Chondrocyte (in vitro differentiated cells): Measurements from ENCODE around the gene SCARB1. TPM values are rescaled to one million over a fixed set of nuclear protein-coding genes. Genes with fewer than 3 reads are reported as not detected.

Experiments used
- DNase-seq: peaks from one replicate; pipeline ENCODE4 v3.0.0; 2021; ENCODE audit warnings: mixed read lengths, low spot score
- H3K27ac Mint-ChIP-seq: one replicate; pipeline ENCODE4 v1.8.0; 2021; ENCODE audit warnings: mild to moderate bottlenecking, moderate library complexity, mixed read lengths; ENCODE audit not compliant: unreplicated experiment
- H3K27me3 Mint-ChIP-seq: 2 replicates; pipeline ENCODE4 v1.8.0; 2021; ENCODE audit warnings: low read depth, mixed read lengths
- H3K36me3 Mint-ChIP-seq: 2 replicates; pipeline ENCODE4 v1.8.0; 2021; ENCODE audit warnings: low read depth, mixed read lengths
- H3K4me1 Mint-ChIP-seq: 2 replicates; pipeline ENCODE4 v1.8.0; 2021; ENCODE audit warnings: low read depth, mild to moderate bottlenecking, mixed read lengths
- H3K4me3 Mint-ChIP-seq: one replicate; pipeline ENCODE4 v1.8.0; 2021; ENCODE audit warnings: mild to moderate bottlenecking, moderate library complexity, mixed read lengths; ENCODE audit not compliant: unreplicated experiment
- H3K9me3 Mint-ChIP-seq: 2 replicates; pipeline ENCODE4 v1.8.0; 2021; ENCODE audit warnings: low read depth, mixed read lengths
- CTCF ChIP-seq: fragments of 200-600 bp; sonication (generic); IDR thresholded peaks from 2 replicates; pipeline ENCODE4 v1.5.0; 2021; ENCODE audit warnings: antibody characterized with exemption, mild to moderate bottlenecking, moderate library complexity
- total RNA-seq: library from RNA; stranded (reverse); gene quantifications from 3 replicates; pipeline ENCODE4 v1.2.1, GENCODE V29; 2021

The SCARB1 gene
- total RNA-seq, 1 donor from 2014 or later, result 20.1 TPM

- H3K9me3 Mint-ChIP-seq, result no peaks in the 10 kb centered on the region
- H3K27ac Mint-ChIP-seq, result no peak overlapping the region
- H3K27me3 Mint-ChIP-seq, result no peaks in the 10 kb centered on the region
- no peak for DNase-seq
- H3K4me3 Mint-ChIP-seq, result no peak overlapping the region
- peak; percentile 27 for TF ChIP-seq CTCF
- no peaks in the 10 kb centered on the region for H3K36me3 Mint-ChIP-seq
- peaks cover 56% of the 10 kb centered on the region for H3K4me1 Mint-ChIP-seq
Measured at GRCh38 chr12:124772289-124773170, 91.1 kb downstream of the SCARB1 start.

GRCh38 chr12:124771462-124772288 is 92.0 kb downstream of the SCARB1 start:
- H3K4me3 Mint-ChIP-seq, result no peak overlapping the region
- TF ChIP-seq CTCF, result peak; percentile 99
- H3K9me3 Mint-ChIP-seq, result no peaks in the 10 kb centered on the region
- peaks cover 65% of the 10 kb centered on the region for H3K4me1 Mint-ChIP-seq
- H3K27me3 Mint-ChIP-seq, result no peaks in the 10 kb centered on the region
- peak overlapping the region; percentile 3 for H3K27ac Mint-ChIP-seq
- H3K36me3 Mint-ChIP-seq, result no peaks in the 10 kb centered on the region
- no peak for DNase-seq

GRCh38 chr12:124770728-124771127 is 92.9 kb downstream of the SCARB1 start:
- peaks cover 68% of the 10 kb centered on the region for H3K4me1 Mint-ChIP-seq
- no peak overlapping the region for H3K27ac Mint-ChIP-seq
- H3K4me3 Mint-ChIP-seq, result no peak overlapping the region
- TF ChIP-seq CTCF, result no peak
- H3K27me3 Mint-ChIP-seq, result no peaks in the 10 kb centered on the region
- H3K36me3 Mint-ChIP-seq, result no peaks in the 10 kb centered on the region
- H3K9me3 Mint-ChIP-seq, result no peaks in the 10 kb centered on the region
- no peak for DNase-seq

GRCh38 chr12:124769881-124770512 is 93.7 kb downstream of the SCARB1 start:
- H3K27me3 Mint-ChIP-seq, result no peaks in the 10 kb centered on the region
- no peaks in the 10 kb centered on the region for H3K9me3 Mint-ChIP-seq
- H3K4me3 Mint-ChIP-seq, result no peak overlapping the region
- H3K36me3 Mint-ChIP-seq, result no peaks in the 10 kb centered on the region
- peaks cover 68% of the 10 kb centered on the region for H3K4me1 Mint-ChIP-seq
- TF ChIP-seq CTCF, result no peak
- no peak for DNase-seq
- no peak overlapping the region for H3K27ac Mint-ChIP-seq

- no peaks in the 10 kb centered on the region for H3K27me3 Mint-ChIP-seq
- H3K4me1 Mint-ChIP-seq, result peaks cover 68% of the 10 kb centered on the region
- H3K9me3 Mint-ChIP-seq, result peaks cover 7% of the 10 kb centered on the region
- no peak for TF ChIP-seq CTCF
- H3K36me3 Mint-ChIP-seq, result no peaks in the 10 kb centered on the region
- peak overlapping the region; percentile 87 for H3K27ac Mint-ChIP-seq
- H3K4me3 Mint-ChIP-seq, result peak overlapping the region; percentile 22
- no peak for DNase-seq
Measured at GRCh38 chr12:124769163-124769530, 94.5 kb downstream of the SCARB1 start.
